ENCODE data around the gene SCAMP2.
A peak's percentile ranks its signal among the peaks of the same experiment; 100 is the strongest.

SCAMP2 gene

DNA sequence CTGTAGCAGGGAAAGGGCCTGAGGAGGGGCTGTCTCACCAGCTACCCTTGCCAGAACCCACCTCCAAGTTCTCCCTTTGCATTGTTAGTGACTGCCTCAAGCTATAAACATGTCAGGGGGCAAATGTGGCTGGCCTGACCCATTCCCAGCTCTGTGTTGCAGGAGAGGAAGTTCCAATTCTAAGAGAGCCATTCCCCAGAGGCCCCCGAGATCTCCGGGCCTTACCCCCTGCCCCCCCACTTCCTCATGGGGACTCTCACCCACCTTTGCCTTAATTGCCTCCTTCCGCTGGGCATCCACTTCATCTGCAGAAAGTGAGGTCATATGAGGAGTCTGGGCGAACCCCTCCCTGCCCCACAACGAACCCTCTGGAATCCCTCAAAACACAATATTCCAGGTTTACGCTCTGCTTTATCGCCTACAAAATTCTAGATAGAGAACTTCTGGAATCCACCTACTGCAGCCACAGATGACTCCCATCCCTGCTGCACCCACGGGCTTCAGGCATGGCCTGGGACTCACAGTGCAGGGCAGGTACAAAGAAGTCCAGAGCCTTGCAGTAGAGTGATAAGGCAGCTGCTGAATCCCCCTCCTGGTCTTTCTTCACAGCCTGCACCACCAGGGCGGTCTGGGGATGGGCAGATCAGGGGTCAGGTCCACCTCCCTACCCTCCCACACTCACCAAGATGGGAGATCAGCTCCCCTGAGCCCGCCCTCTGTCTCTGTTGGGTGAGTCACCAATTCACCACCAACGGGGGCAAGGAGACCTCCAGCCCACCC lies 34.2 kb downstream of the SCAMP2 start:
- TF ChIP-seq BACH2 (CRISPR knock-in tag; IDR thresholded peaks at IDR 0.05; ENCODE audit: borderline replicate concordance) (no peak), TOX (CRISPR knock-in tag; IDR thresholded peaks at IDR 0.05; ENCODE audit: borderline replicate concordance) (no peak), ZNF565 (CRISPR knock-in tag; conservative IDR thresholded peaks at IDR 0.05; ENCODE audit: low read depth) (no peak), ARNTL (CRISPR knock-in tag; IDR thresholded peaks at IDR 0.05; ENCODE audit: borderline replicate concordance, low read depth) (no peak), OSR1 (CRISPR knock-in tag; IDR thresholded peaks at IDR 0.05) (no peak)
- ATAC-seq, result no peak

DNA sequence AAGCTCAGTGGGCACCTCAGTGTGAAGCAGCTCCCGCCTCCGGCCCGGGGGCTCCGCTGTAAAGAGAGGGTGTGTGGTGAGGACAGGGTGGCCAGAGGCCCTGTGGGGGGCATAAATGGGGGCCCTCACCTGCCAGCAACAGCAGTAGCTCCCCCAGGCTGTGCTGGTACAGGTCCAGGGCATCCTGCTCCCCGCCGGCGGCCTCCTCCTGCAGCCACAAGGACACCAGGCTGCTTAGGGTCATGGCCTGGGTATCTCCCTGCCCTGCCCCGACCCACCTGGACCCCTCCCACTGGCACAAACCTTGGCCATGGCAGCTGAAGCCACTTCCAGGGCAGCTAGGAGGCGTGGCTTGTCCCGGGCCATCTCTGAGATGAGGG lies 35.0 kb downstream of the SCAMP2 start:
- no peak for ATAC-seq
- TF ChIP-seq, protein P1, sequence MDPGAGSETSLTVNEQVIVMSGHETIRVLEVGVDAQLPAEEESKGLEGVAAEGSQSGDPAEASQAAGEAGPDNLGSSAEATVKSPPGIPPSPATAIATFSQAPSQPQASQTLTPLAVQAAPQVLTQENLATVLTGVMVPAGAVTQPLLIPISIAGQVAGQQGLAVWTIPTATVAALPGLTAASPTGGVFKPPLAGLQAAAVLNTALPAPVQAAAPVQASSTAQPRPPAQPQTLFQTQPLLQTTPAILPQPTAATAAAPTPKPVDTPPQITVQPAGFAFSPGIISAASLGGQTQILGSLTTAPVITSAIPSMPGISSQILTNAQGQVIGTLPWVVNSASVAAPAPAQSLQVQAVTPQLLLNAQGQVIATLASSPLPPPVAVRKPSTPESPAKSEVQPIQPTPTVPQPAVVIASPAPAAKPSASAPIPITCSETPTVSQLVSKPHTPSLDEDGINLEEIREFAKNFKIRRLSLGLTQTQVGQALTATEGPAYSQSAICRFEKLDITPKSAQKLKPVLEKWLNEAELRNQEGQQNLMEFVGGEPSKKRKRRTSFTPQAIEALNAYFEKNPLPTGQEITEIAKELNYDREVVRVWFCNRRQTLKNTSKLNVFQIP (CRISPR knock-in tag; IDR thresholded peaks at IDR 0.05; ENCODE audit: borderline replicate concordance, low read depth), result no peak
- TF ChIP-seq BACH2 (CRISPR knock-in tag; IDR thresholded peaks at IDR 0.05; ENCODE audit: borderline replicate concordance) (no peak), TCF4 (CRISPR knock-in tag; IDR thresholded peaks at IDR 0.05; ENCODE audit: borderline replicate concordance) (no peak), ISL1 (CRISPR knock-in tag; IDR thresholded peaks at IDR 0.05) (no peak)

DNA sequence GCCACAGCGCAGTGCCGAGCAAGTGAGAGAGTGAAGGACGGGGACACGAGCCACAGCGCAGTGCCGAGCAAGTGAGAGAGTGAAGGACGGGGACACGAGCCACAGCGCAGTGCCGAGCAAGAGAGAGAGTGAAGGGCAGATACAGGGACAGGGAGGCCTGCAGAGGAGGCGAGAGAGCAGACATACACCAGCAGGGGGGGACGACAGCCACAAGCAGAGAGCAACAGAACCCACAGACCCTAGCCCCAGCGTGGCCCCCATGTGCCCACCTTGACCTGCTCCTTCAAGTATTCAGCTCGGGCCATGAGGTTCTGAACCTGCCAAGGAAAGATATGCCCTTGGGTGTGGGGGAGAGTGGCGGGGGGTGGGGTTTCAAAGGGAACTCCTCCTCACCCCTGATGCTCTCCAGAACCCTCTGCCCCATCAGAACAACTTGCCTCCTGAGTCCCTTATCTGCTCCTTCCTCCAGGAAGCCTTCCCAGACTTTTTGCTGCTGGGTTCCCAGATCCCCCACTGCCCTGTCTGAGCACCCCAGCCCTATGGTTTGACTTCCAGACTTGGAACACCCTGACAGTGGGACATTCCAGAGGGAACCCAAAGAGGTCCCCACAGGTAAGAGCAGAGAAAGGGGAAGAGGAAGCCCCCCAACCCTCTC lies 35.6 kb downstream of the SCAMP2 start:
- TF ChIP-seq ZNF565 (CRISPR knock-in tag; conservative IDR thresholded peaks at IDR 0.05; ENCODE audit: low read depth) (no peak), RARB (CRISPR knock-in tag; IDR thresholded peaks at IDR 0.05) (no peak), SNAI2 (CRISPR knock-in tag; IDR thresholded peaks at IDR 0.05) (no peak)
- no peak for ATAC-seq

DNA sequence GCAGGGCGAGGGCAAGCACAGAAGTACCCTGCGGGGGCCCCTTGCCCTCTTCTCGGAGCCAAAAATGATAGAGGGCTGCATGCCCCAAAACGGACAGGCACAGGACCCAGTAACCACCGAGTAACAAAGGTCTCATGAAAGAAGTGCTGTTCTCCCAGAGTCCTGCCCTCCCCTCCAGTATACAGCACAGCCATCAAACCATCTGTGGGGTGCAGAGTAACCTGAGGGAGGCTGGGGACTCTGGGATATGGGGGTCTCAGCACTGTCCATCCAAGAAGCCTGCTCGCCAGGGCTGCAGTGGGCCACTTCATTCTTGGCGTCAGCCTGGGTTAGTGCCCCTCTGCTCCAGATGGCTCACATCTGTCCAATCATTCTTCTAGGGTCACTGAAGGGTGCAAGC lies 36.3 kb downstream of the SCAMP2 start:
- TF ChIP-seq ZFP3 (CRISPR knock-in tag; IDR thresholded peaks at IDR 0.05) (no peak), SNAI2 (CRISPR knock-in tag; IDR thresholded peaks at IDR 0.05) (no peak), RARB (CRISPR knock-in tag; IDR thresholded peaks at IDR 0.05) (no peak), ZNF70 (CRISPR knock-in tag; IDR thresholded peaks at IDR 0.05) (no peak), BACH2 (CRISPR knock-in tag; IDR thresholded peaks at IDR 0.05; ENCODE audit: borderline replicate concordance) (no peak), ISL1 (CRISPR knock-in tag; IDR thresholded peaks at IDR 0.05) (no peak), GLIS3 (CRISPR knock-in tag; IDR thresholded peaks at IDR 0.05) (no peak)
- TF ChIP-seq, protein P2, sequence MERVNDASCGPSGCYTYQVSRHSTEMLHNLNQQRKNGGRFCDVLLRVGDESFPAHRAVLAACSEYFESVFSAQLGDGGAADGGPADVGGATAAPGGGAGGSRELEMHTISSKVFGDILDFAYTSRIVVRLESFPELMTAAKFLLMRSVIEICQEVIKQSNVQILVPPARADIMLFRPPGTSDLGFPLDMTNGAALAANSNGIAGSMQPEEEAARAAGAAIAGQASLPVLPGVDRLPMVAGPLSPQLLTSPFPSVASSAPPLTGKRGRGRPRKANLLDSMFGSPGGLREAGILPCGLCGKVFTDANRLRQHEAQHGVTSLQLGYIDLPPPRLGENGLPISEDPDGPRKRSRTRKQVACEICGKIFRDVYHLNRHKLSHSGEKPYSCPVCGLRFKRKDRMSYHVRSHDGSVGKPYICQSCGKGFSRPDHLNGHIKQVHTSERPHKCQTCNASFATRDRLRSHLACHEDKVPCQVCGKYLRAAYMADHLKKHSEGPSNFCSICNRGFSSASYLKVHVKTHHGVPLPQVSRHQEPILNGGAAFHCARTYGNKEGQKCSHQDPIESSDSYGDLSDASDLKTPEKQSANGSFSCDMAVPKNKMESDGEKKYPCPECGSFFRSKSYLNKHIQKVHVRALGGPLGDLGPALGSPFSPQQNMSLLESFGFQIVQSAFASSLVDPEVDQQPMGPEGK (CRISPR knock-in tag; IDR thresholded peaks at IDR 0.05; ENCODE audit: borderline replicate concordance), result no peak
- TF ChIP-seq, protein P1 (CRISPR knock-in tag; IDR thresholded peaks at IDR 0.05; ENCODE audit: borderline replicate concordance, low read depth), result no peak
- no peak for ATAC-seq

DNA sequence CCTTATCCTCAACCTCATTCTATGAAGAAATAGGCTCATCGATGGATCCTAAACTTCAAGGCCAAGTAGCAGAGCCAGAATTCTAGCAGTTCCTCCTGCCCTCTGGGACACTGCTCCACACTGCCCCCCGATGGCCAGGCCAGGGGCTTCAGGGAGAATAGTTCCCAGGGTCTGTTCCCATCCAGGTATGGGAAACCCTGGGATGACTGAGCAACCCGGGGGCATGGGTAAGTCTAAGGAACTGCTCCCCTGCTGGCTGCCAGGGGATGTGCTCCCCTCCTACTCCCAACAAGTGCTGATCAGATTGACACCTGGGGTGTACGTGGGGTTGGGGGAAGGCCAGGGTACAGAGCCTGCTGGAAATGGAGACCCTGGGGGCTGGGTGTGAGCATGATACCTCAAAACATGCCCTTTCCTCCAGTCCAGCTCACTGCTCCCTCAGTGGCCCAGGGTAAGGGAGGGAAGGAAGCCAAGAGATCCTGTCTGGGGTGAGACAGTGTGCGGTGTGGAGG lies 37.8 kb downstream of the SCAMP2 start:
- peak; percentile 85 for ATAC-seq
- TF ChIP-seq RARB (CRISPR knock-in tag; IDR thresholded peaks at IDR 0.05) (no peak), ZFP3 (CRISPR knock-in tag; IDR thresholded peaks at IDR 0.05) (no peak), OSR1 (CRISPR knock-in tag; IDR thresholded peaks at IDR 0.05) (no peak), ESRRG (CRISPR knock-in tag; IDR thresholded peaks at IDR 0.05) (no peak), ZC3H10 (CRISPR knock-in tag; IDR thresholded peaks at IDR 0.05) (no peak), TOX (CRISPR knock-in tag; IDR thresholded peaks at IDR 0.05; ENCODE audit: borderline replicate concordance) (no peak), CSDC2 (CRISPR knock-in tag; IDR thresholded peaks at IDR 0.05) (no peak), TCF4 (CRISPR knock-in tag; IDR thresholded peaks at IDR 0.05; ENCODE audit: borderline replicate concordance) (no peak), BACH2 (CRISPR knock-in tag; IDR thresholded peaks at IDR 0.05; ENCODE audit: borderline replicate concordance) (no peak), ZFP30 (CRISPR knock-in tag; IDR thresholded peaks at IDR 0.05) (no peak)
- TF ChIP-seq, protein P3, sequence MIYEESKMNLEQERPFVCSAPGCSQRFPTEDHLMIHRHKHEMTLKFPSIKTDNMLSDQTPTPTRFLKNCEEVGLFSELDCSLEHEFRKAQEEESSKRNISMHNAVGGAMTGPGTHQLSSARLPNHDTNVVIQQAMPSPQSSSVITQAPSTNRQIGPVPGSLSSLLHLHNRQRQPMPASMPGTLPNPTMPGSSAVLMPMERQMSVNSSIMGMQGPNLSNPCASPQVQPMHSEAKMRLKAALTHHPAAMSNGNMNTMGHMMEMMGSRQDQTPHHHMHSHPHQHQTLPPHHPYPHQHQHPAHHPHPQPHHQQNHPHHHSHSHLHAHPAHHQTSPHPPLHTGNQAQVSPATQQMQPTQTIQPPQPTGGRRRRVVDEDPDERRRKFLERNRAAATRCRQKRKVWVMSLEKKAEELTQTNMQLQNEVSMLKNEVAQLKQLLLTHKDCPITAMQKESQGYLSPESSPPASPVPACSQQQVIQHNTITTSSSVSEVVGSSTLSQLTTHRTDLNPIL (CRISPR knock-in tag; IDR thresholded peaks at IDR 0.05; ENCODE audit: low read depth), result no peak
- TF ChIP-seq, protein P4, sequence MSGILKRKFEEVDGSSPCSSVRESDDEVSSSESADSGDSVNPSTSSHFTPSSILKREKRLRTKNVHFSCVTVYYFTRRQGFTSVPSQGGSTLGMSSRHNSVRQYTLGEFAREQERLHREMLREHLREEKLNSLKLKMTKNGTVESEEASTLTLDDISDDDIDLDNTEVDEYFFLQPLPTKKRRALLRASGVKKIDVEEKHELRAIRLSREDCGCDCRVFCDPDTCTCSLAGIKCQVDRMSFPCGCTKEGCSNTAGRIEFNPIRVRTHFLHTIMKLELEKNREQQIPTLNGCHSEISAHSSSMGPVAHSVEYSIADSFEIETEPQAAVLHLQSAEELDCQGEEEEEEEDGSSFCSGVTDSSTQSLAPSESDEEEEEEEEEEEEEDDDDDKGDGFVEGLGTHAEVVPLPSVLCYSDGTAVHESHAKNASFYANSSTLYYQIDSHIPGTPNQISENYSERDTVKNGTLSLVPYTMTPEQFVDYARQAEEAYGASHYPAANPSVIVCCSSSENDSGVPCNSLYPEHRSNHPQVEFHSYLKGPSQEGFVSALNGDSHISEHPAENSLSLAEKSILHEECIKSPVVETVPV (CRISPR knock-in tag; IDR thresholded peaks at IDR 0.05), result no peak

All from SK-N-SH treated with all-trans-retinoic acid at 6 μM for 48 hours (cell line).